Measurements from ENCODE around the gene TXNRD2. TPM values are rescaled to one million over a fixed set of nuclear protein-coding genes. Genes with fewer than 3 reads are reported as not detected.

Gene TXNRD2
- total RNA-seq, 1 experiment from 2014 or later = 19.7 TPM

DNA sequence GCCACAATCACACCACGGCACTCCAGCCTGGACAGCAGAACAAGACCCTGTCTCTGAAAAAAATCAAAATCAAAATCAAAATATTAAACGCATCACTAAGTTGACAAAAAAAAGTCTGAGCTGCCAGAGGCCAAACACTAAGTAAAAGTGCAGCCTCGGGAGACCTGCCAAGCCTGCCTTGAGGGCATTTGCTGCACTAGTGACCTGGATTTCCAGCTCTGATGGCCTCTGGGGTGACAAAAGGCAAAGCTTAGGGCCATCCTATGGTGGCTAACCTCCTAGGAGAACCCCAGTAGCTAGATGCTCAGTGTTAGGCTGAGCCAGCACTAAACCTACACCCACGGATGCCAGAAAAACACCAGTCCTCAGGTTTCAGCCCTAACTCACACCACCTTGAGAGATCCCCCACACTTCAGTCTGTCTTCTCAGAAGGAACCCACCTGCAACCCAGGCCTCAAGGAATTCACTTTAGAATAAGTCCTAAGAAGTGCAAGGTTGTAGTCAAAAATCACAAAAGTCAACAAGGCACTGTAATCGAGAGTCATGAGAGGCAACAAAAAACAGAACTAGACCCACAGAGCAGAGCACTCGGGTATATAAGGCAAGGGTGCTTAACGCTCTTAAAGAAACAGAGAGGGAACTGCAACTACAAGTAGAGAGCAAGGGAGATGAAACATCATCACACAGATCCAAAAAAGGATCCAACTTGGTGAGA lies 115.6 kb downstream of the TXNRD2 start:
- CTCF ChIA-PET = no interaction called here
- TF ChIP-seq TCF7L2 (IDR thresholded peaks at IDR 0.05; ENCODE audit: borderline replicate concordance, extremely low read depth, insufficient read depth, insufficient read length) (no peak), EZH2phosphoT487 (IDR thresholded peaks at IDR 0.05; ENCODE audit: borderline replicate concordance) (no peak), ZNF274 (IDR thresholded peaks at IDR 0.05; ENCODE audit: low read depth, low read length) (no peak), FOSL1 (IDR thresholded peaks at IDR 0.05; ENCODE audit: low read depth) (no peak), SRF (IDR thresholded peaks at IDR 0.05; ENCODE audit: low read depth) (no peak), SP1 (IDR thresholded peaks at IDR 0.05; ENCODE audit: low read depth) (no peak), ELF1 (IDR thresholded peaks at IDR 0.05; ENCODE audit: borderline replicate concordance, low read depth) (no peak), ZFX (IDR thresholded peaks at IDR 0.05) (no peak), EGR1 (IDR thresholded peaks at IDR 0.05; ENCODE audit: low read depth) (no peak), JUND (IDR thresholded peaks at IDR 0.05) (no peak), YY1 (IDR thresholded peaks at IDR 0.05; ENCODE audit: extremely low read depth, insufficient replicate concordance, low read depth, low read length) (no peak), EZH2 (IDR thresholded peaks at IDR 0.05) (no peak), SIN3A (IDR thresholded peaks at IDR 0.05; ENCODE audit: low read depth) (no peak), POLR2AphosphoS5 (IDR thresholded peaks at IDR 0.05; ENCODE audit: low read depth, low read length) (no peak)
- TF ChIP-seq, protein P1, sequence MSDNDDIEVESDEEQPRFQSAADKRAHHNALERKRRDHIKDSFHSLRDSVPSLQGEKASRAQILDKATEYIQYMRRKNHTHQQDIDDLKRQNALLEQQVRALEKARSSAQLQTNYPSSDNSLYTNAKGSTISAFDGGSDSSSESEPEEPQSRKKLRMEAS (IDR thresholded peaks at IDR 0.05) = no peak
- no peaks in the 10 kb centered on the region for H3K9me3 ChIP-seq (ENCODE audit: control insufficient read depth in 1 of 2, insufficient read depth in 1 of 2, low read depth in 1 of 2, low read length in 2 of 2)
- BruUV-seq (replicated peaks) = no TSS peak
- H2AFZ ChIP-seq (ENCODE audit: low read depth, low read length, poor library complexity, severe bottlenecking) = no peak overlapping the region
- H3K27ac ChIP-seq (ENCODE audit: low read depth, low read length) = no peak overlapping the region
- H3K4me2 ChIP-seq (ENCODE audit: low read length) = no peak overlapping the region
- no peak overlapping the region for H3K9ac ChIP-seq (ENCODE audit: low read length)
- no peaks in the 10 kb centered on the region for H4K20me1 ChIP-seq (ENCODE audit: insufficient read depth)
- H3K27me3 ChIP-seq (ENCODE audit: insufficient read depth, low read length) = no peaks in the 10 kb centered on the region
- H3K4me3 ChIP-seq (replicated peaks in 1 of 2; ENCODE audit: low read depth in 1 of 2, low read length in 2 of 2) = no peak overlapping the region
- no peaks in the 10 kb centered on the region for H3K36me3 ChIP-seq (ENCODE audit: control insufficient read depth in 1 of 2, insufficient read depth in 2 of 2, low read length in 2 of 2)
- no peaks in the 10 kb centered on the region for H3K9me2 ChIP-seq (ENCODE audit: insufficient read depth)
- intact Hi-C loops (cut with micrococcal nuclease) = no loop called here
- RAD21 ChIA-PET (ENCODE audit: low non-redundant PET in 1 of 2, low total read pairs in 2 of 2, uncharacterized antibody in 2 of 2, unreplicated experiment in 2 of 2) = no interaction called here
- ATAC-seq (no peak), DNase-seq (ENCODE audit: low read depth, low spot score) (no peak)
- POLR2A ChIA-PET = no interaction called here
- H3K79me2 ChIP-seq (ENCODE audit: insufficient read depth, low read length) = no peaks in the 10 kb centered on the region
- no peaks in the 10 kb centered on the region for H3K4me1 ChIP-seq (ENCODE audit: control insufficient read depth in 1 of 2, insufficient read depth in 2 of 2, low read length in 2 of 2)

Small RNA genes within 50 kb of the gene (microRNA-seq; reads per million reads assigned to microRNA genes)
- gene MIR4761 (ENCODE audit: borderline number of aligned reads) = not detected

Other genes with a start within 250 kb of the TXNRD2 start
- gene SEPTIN5, start 227.3 kb downstream of the TXNRD2 start, total RNA-seq (2021; ENCODE audit: unreplicated experiment) = 9.0 TPM
- 4.8 TPM for gene GP1BB, start 218.3 kb downstream of the TXNRD2 start, total RNA-seq (2021; ENCODE audit: unreplicated experiment)
- gene TBX1, start 181.0 kb downstream of the TXNRD2 start, total RNA-seq (2021; ENCODE audit: unreplicated experiment) = 3.9 TPM
- gene GNB1L, start 86.9 kb downstream of the TXNRD2 start, total RNA-seq (2021; ENCODE audit: unreplicated experiment) = 12.1 TPM
- gene RTL10, start 86.9 kb downstream of the TXNRD2 start, total RNA-seq (2021; ENCODE audit: unreplicated experiment) = 24.6 TPM
- gene COMT, start within 50 bp of the TXNRD2 start, total RNA-seq (2021; ENCODE audit: unreplicated experiment) = 109 TPM
- 42.8 TPM for gene ARVCF, start 75.0 kb upstream of the TXNRD2 start, total RNA-seq (2021; ENCODE audit: unreplicated experiment)
- gene TANGO2, start 79.3 kb upstream of the TXNRD2 start, total RNA-seq (2021; ENCODE audit: unreplicated experiment) = 17.0 TPM
- gene DGCR8, start 138.4 kb upstream of the TXNRD2 start, total RNA-seq (2021; ENCODE audit: unreplicated experiment) = 43.8 TPM
- gene RANBP1, start 174.3 kb upstream of the TXNRD2 start, total RNA-seq (2021; ENCODE audit: unreplicated experiment) = 351 TPM
- gene TRMT2A, start 175.4 kb upstream of the TXNRD2 start, total RNA-seq (2021; ENCODE audit: unreplicated experiment) = 67.3 TPM
- gene ZDHHC8, start 190.0 kb upstream of the TXNRD2 start, total RNA-seq (2021; ENCODE audit: unreplicated experiment) = 89.3 TPM
- not detected for gene CCDC188, start 209.2 kb upstream of the TXNRD2 start, total RNA-seq (2021; ENCODE audit: unreplicated experiment)

Data from HCT116 (cell line).